ENCODE results near the gene STAT5A. TPM values are rescaled to one million over a fixed set of nuclear protein-coding genes. Genes with fewer than 3 reads are reported as not detected.
"Not testable (repeated sequence)": the region's sequence is repeated elsewhere in the genome, so short reads cannot be mapped to it uniquely, and the experiment has no call there.

STAT5A gene
- total RNA-seq, 2 donors from 2014 or later = 16.9 to 51.2 TPM

GRCh38 chr17:42301022-42301421, 12.7 kb downstream of the STAT5A start:
- Histone ChIP-seq H3K27me3 (no peaks in the 10 kb centered on the region), H3K9me3 (no peaks in the 10 kb centered on the region), H3K4me1 (no peaks in the 10 kb centered on the region), H3K27ac (no peak overlapping the region), H3K4me3 (no peak overlapping the region), H3K36me3 (peaks cover 48% of the 10 kb centered on the region)
- TF ChIP-seq CTCF (IDR thresholded peaks at IDR 0.05) = no peak
- no peak for DNase-seq (ENCODE audit: low spot score)

- H3K9me3 ChIP-seq = no peaks in the 10 kb centered on the region
- no peaks in the 10 kb centered on the region for H3K4me1 ChIP-seq
- no peak overlapping the region for H3K27ac ChIP-seq
- H3K36me3 ChIP-seq = peaks cover 64% of the 10 kb centered on the region
- no peak overlapping the region for H3K4me3 ChIP-seq
- H3K27me3 ChIP-seq = no peaks in the 10 kb centered on the region
- DNase-seq (ENCODE audit: low spot score) = no peak
- TF ChIP-seq CTCF (IDR thresholded peaks at IDR 0.05) = no peak
Measured at GRCh38 chr17:42303694-42304093, 15.4 kb downstream of the STAT5A start.

GRCh38 chr17:42304187-42305030, 16.1 kb downstream of the STAT5A start:
- DNase-seq (ENCODE audit: low spot score) = no peak
- no peaks in the 10 kb centered on the region for H3K9me3 ChIP-seq
- no peak overlapping the region for H3K4me3 ChIP-seq
- peaks cover 67% of the 10 kb centered on the region for H3K36me3 ChIP-seq
- TF ChIP-seq CTCF (IDR thresholded peaks at IDR 0.05) = no peak
- H3K4me1 ChIP-seq = no peaks in the 10 kb centered on the region
- no peak overlapping the region for H3K27ac ChIP-seq
- no peaks in the 10 kb centered on the region for H3K27me3 ChIP-seq

GRCh38 chr17:42305031-42305330, 16.7 kb downstream of the STAT5A start:
- peaks cover 70% of the 10 kb centered on the region for H3K36me3 ChIP-seq
- not testable (repeated sequence) for H3K9me3 ChIP-seq; DNase-seq (ENCODE audit: low spot score); H3K4me3 ChIP-seq; H3K27ac ChIP-seq; H3K27me3 ChIP-seq; H3K4me1 ChIP-seq

GRCh38 chr17:42305543-42306384, 17.5 kb downstream of the STAT5A start:
- DNase-seq (ENCODE audit: low spot score) = no peak
- Histone ChIP-seq H3K4me3 (no peak overlapping the region), H3K9me3 (no peaks in the 10 kb centered on the region), H3K4me1 (peaks cover 0 to 7% of the 10 kb centered on the region in 2 donors), H3K36me3 (peaks cover 78% of the 10 kb centered on the region), H3K27me3 (no peaks in the 10 kb centered on the region), H3K27ac (no peak overlapping the region)
- TF ChIP-seq CTCF (IDR thresholded peaks at IDR 0.05) = no peak

GRCh38 chr17:42306385-42306667, 18.0 kb downstream of the STAT5A start:
- TF ChIP-seq CTCF (IDR thresholded peaks at IDR 0.05) = no peak
- no peak overlapping the region for H3K27ac ChIP-seq
- H3K4me3 ChIP-seq = no peak overlapping the region
- peaks cover 76% of the 10 kb centered on the region for H3K36me3 ChIP-seq
- no peak for DNase-seq (ENCODE audit: low spot score)
- no peaks in the 10 kb centered on the region for H3K27me3 ChIP-seq
- peaks cover 0 to 13% of the 10 kb centered on the region in 2 donors for H3K4me1 ChIP-seq
- H3K9me3 ChIP-seq = no peaks in the 10 kb centered on the region

Measured in right atrium auricular region (tissue), 2 donors.